ENCODE measurements around the gene PDE11A. TPM values are rescaled to one million over a fixed set of nuclear protein-coding genes. Genes with fewer than 3 reads are reported as not detected.
A peak's percentile ranks its signal among the peaks of the same experiment; 100 is the strongest.

PDE11A gene
- total and polyA plus RNA-seq, 12 donors: 0.26 to 2.9 (median 0.58) TPM

- 77 to 85% (median 78%) methylated on average over 6 of the region's 6 CpGs for WGBS, 4 donors
- no peak for TF ChIP-seq CTCF (IDR thresholded peaks at IDR 0.05)
- TF ChIP-seq POLR2A (IDR thresholded peaks at IDR 0.05): no peak
- H3K27me3 ChIP-seq: no peaks in the 10 kb centered on the region
- H3K27ac ChIP-seq: no peak overlapping the region
- H3K9me3 ChIP-seq (replicated peaks in 1 of 3): no peaks in the 10 kb centered on the region
- no peaks in the 10 kb centered on the region for H3K36me3 ChIP-seq (replicated peaks in 1 of 2)
- intact Hi-C loops (cut with DNase I): loop anchor here in 1 of 2 donors (5.0 kb wide), 1 partner anchor 269 kb away; no protein-coding TSS in a partner anchor
- no peaks in the 10 kb centered on the region for H3K4me1 ChIP-seq (replicated peaks in 1 of 2)
- H3K4me3 ChIP-seq: no peak overlapping the region
- no peak for DNase-seq
Measured at GRCh38 chr2:177611310-177611886, 461.2 kb downstream of the PDE11A start.

- Histone ChIP-seq H3K27me3 (no peaks in the 10 kb centered on the region), H3K27ac (no peak overlapping the region), H3K36me3 (replicated peaks in 1 of 2) (no peaks in the 10 kb centered on the region), H3K4me3 (no peak overlapping the region), H3K9me3 (replicated peaks in 1 of 3) (no peaks in the 10 kb centered on the region), H3K4me1 (replicated peaks in 1 of 2) (no peaks in the 10 kb centered on the region)
- intact Hi-C loops (cut with DNase I): loop anchor here in 1 of 2 donors (5.0 kb wide), 1 partner anchor 269 kb away; no protein-coding TSS in a partner anchor
- no peak for TF ChIP-seq CTCF (IDR thresholded peaks at IDR 0.05)
- TF ChIP-seq POLR2A (IDR thresholded peaks at IDR 0.05): no peak
- no peak for DNase-seq
- 78 to 95% (median 89%) methylated on average over 1 of the region's 1 CpG for WGBS, 4 donors
Measured at GRCh38 chr2:177610813-177611212, 461.8 kb downstream of the PDE11A start.

DNA sequence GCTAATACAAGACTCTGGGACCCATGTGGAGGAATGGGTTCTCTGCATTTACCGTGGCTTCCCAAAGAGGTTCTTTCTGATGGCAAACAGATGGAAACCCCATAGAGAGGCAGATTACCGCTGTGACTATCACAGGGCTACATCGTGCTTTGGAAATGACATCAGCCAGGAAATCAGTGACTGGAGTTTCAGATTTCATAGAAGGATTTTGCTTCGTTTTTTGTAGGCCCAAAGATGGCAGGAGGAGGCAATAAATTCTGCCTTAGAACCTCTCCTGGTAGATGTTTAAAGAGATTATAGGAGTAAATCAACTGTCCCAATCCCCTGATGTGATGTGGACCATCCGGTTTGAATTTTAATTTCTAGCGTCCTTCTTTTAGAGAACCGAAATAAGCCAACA lies 465.9 kb downstream of the PDE11A start:
- 73 to 81% (median 77%) methylated on average over 7 of the region's 7 CpGs for WGBS, 4 donors
- intact Hi-C loops (cut with DNase I): loop anchor here (10.0 kb wide), 2 partner anchors 118 to 122 kb away; no protein-coding TSS in a partner anchor
- TF ChIP-seq CTCF (IDR thresholded peaks at IDR 0.05) (no peak), POLR2A (IDR thresholded peaks at IDR 0.05) (no peak)
- Histone ChIP-seq H3K27ac (no peak overlapping the region), H3K27me3 (no peaks in the 10 kb centered on the region), H3K36me3 (replicated peaks in 1 of 2) (no peaks in the 10 kb centered on the region), H3K4me1 (replicated peaks in 1 of 2) (peaks cover 0 to 10% of the 10 kb centered on the region in 2 donors), H3K9me3 (replicated peaks in 1 of 3) (no peaks in the 10 kb centered on the region), H3K4me3 (no peak overlapping the region)
- DNase-seq: no peak

DNA sequence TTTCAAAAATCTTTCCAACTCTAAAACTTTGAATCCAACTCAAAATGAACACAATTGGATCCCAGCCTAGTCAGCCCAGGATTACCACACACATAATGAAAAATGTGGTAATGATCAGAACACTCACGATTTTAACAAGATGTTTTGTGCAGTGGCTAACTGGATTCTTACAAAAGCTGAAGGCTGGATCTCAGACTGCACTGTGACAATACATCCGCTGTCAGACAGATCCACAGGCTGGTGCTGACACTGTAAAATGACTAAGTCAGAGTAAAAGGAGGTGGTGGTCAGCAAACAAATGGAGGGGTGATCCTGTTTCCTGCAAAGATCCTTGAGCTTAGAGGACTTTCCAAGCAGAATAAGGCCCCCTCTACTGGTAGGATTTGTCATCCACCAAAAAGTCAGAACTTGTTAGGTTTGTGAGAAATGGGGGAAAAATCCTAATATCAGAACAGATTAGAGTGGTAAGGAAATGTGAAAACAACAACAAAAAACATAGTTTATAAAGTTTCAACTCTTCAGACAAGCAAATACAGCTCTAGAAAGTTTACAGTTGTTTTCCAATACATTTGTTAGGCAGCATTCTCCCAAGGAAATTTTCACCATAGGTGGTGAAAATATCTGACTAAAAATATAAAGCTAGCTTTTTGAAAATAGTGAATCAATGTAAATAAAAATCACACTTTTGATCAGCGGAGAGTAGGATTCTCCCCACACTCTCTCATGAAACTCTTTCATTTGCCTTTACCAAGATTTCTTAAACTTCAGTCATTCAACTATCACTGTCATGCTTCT lies 468.1 kb downstream of the PDE11A start:
- intact Hi-C loops (cut with DNase I): loop anchor here (5.0 to 10.0 kb wide), 3 partner anchors 120 to 267 kb away; no protein-coding TSS in a partner anchor
- Histone ChIP-seq H3K9me3 (replicated peaks in 1 of 3) (no peaks in the 10 kb centered on the region), H3K4me3 (no peak overlapping the region), H3K4me1 (replicated peaks in 1 of 2) (peaks cover 0 to 10% of the 10 kb centered on the region in 2 donors), H3K27ac (peak overlapping the region in 2 of 5 donors; percentile 23 to 36), H3K27me3 (no peaks in the 10 kb centered on the region), H3K36me3 (replicated peaks in 1 of 2) (no peaks in the 10 kb centered on the region)
- WGBS, 4 donors: 34 to 41% (median 37%) methylated on average over 3 of the region's 3 CpGs
- DNase-seq: peak in 3 of 7 donors; percentile 12 to 19 (median 16)
- TF ChIP-seq CTCF (IDR thresholded peaks at IDR 0.05) (peak; percentile 47 to 65 (median 59)), POLR2A (IDR thresholded peaks at IDR 0.05) (no peak)

Data from adrenal gland (tissue), 12 donors.